VCaP (cell line): ENCODE data around the gene CFAP300.

Source experiments
- H3K27ac ChIP-seq: fragments of 450-650 bp; 2 replicates; pipeline ENCODE4 v1.5.1; 2017
- CTCF ChIP-seq: fragments of 450-650 bp; conservative IDR thresholded peaks from 2 replicates; pipeline ENCODE4 v1.5.1; 2017; ENCODE audit warnings: mild to moderate bottlenecking, moderate library complexity

Gene CFAP300

GRCh38 chr11:102046841-102047240 is 396 bp upstream of the CFAP300 start:
- TF ChIP-seq CTCF: no peak
- H3K27ac ChIP-seq: peak overlapping the region; percentile 52

- H3K27ac ChIP-seq: no peak overlapping the region
- no peak for TF ChIP-seq CTCF
Observed at GRCh38 chr11:102050927-102051575, 3.8 kb downstream of the CFAP300 start.

- TF ChIP-seq CTCF: peak; percentile 52
- no peak overlapping the region for H3K27ac ChIP-seq
Observed at GRCh38 chr11:102061276-102061675, 14.0 kb downstream of the CFAP300 start.

DNA sequence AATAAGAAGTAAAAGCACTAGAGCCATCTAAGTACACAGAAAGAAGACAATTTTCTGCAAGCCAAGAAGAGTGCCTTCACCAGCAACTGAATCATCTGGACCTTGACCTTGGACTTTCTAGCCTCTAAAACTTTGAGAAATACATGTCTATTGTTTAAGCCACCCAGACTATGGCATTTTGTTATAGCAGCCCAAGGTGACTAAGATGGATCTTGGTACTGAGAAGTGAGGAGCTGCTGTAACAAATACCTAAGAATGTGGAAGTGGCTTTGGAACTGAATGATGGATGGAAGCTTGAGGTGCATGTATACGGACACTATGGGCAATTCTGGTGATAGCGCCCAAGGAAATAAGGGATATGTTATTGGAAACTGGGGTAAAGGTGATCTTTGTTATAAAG is 14.9 kb downstream of the CFAP300 start:
- no peak overlapping the region for H3K27ac ChIP-seq
- TF ChIP-seq CTCF: no peak

- no peak for TF ChIP-seq CTCF
- no peak overlapping the region for H3K27ac ChIP-seq
Observed at GRCh38 chr11:102064316-102064715, 17.1 kb downstream of the CFAP300 start.

- no peak for TF ChIP-seq CTCF
- H3K27ac ChIP-seq: no peak overlapping the region
Observed at GRCh38 chr11:102070766-102071165, 23.5 kb downstream of the CFAP300 start.

- no peak for TF ChIP-seq CTCF
- H3K27ac ChIP-seq: no peak overlapping the region
Observed at GRCh38 chr11:102071497-102072472, 24.5 kb downstream of the CFAP300 start.
